Fibroblast of villous mesenchyme (primary cell): ENCODE results near the gene KCNJ1. TPM values are rescaled to one million over a fixed set of nuclear protein-coding genes. Genes with fewer than 3 reads are reported as not detected.

Source experiments
- DNase-seq: peaks from one replicate; pipeline ENCODE4 v3.0.0-alpha.2; 2010; ENCODE audit warnings: low read depth
- H3K4me3 ChIP-seq: 2 replicates; pipeline ENCODE4 v1.5.1; 2011; ENCODE audit warnings: low read depth, mild to moderate bottlenecking, low read length
- total RNA-seq: library from RNA; depleted of rRNA; stranded (reverse); fragments of >200 nt; gene quantifications from 2 replicates; pipeline ENCODE4 v1.2.3, GENCODE V29; 2012
- TF ChIP-seq, protein P1 (sequence below): IDR thresholded peaks from 2 replicates; pipeline ENCODE4 v1.5.1; 2012; ENCODE audit warnings: low read depth, mild to moderate bottlenecking, low read length; ENCODE audit not compliant: insufficient read depth

The KCNJ1 gene
- total RNA-seq, 1 donor = not detected

DNA sequence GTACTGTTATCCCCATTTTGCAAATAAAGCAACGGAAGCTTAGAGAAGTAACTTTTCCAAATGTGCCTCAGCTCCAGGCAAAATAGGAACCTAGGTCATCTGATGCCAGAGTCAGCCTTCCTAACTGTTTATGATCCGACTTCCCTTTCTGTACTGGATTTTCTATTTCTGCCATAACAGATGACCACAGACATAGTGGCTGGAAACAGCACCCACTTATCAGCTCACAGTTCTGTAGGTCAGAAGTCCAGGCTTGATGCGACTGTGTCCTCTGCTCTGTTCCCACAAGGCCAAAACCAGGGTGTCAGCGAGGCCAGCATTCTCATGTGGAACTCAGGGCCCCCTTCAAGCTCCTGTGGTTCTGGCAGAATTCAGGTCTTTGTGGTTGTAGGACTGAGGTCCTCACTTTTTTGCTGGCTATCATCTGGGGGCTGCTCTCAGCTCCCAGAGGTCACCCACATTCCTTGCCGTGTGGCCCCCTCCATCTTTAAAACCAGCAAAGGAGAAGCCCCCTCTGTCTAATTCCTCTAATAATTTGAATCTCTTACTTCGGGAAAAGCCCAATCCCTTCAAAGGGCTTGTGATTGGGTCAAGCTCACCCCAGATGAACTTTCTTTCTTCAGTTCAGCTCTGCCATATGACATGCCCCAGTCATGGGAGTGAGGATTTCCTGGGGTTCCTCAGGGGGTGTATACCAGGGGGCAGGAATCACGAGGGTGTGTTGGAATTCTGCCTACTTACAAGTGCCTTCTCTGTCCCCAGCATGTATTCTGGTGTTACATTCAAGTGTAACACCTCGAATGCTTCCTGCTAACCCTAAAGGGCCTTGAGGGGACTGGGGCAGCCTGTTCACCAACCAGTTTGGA, 39.3 kb upstream of the KCNJ1 start:
- TF ChIP-seq, protein P1, sequence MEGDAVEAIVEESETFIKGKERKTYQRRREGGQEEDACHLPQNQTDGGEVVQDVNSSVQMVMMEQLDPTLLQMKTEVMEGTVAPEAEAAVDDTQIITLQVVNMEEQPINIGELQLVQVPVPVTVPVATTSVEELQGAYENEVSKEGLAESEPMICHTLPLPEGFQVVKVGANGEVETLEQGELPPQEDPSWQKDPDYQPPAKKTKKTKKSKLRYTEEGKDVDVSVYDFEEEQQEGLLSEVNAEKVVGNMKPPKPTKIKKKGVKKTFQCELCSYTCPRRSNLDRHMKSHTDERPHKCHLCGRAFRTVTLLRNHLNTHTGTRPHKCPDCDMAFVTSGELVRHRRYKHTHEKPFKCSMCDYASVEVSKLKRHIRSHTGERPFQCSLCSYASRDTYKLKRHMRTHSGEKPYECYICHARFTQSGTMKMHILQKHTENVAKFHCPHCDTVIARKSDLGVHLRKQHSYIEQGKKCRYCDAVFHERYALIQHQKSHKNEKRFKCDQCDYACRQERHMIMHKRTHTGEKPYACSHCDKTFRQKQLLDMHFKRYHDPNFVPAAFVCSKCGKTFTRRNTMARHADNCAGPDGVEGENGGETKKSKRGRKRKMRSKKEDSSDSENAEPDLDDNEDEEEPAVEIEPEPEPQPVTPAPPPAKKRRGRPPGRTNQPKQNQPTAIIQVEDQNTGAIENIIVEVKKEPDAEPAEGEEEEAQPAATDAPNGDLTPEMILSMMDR = no peak
- no peak for DNase-seq
- peak overlapping the region; percentile 65 for H3K4me3 ChIP-seq

DNA sequence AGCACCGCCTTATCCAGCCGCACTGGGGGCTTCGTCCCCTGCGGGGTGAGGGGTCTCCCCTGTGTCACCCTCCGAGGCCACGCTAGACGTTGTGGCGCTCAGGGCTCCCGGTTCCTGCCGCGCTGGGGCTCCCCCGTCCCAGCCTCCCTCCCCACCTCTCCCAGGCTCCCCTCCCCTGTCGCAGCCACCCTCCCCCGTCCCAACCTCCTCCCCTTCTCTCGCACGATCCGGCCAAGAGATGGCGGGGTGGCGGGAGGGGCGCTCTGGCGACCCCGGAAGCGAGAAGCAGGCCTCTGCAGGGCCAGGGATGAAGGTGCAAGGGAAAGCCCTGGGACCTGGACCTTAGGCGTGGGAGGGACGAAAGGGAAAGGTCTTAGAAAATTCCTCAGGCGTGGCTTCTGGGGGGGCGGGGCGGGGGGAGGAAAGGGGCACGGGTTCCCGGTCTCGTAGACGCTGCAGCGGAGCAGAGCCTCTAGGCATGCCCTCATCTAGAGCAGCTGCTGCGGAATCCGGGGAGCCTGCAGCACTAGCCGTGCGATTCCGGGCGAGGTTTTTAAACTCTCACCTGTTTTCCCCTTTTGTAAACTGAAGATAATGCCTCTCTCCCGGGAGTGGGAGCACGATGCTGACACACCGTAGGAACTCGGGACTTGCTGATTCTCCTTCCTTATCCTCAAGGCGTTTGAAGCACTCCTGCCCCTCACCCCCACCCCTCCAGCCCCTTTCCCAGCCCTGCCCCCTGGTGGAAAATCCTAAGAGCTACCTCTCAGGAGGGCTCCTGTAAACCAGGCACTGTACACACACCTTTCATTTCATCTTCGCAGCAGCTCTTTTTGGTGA, 38.5 kb upstream of the KCNJ1 start:
- peak overlapping the region; percentile 65 for H3K4me3 ChIP-seq
- DNase-seq = peak; percentile 70
- TF ChIP-seq, protein P1 = peak; percentile 49

DNA sequence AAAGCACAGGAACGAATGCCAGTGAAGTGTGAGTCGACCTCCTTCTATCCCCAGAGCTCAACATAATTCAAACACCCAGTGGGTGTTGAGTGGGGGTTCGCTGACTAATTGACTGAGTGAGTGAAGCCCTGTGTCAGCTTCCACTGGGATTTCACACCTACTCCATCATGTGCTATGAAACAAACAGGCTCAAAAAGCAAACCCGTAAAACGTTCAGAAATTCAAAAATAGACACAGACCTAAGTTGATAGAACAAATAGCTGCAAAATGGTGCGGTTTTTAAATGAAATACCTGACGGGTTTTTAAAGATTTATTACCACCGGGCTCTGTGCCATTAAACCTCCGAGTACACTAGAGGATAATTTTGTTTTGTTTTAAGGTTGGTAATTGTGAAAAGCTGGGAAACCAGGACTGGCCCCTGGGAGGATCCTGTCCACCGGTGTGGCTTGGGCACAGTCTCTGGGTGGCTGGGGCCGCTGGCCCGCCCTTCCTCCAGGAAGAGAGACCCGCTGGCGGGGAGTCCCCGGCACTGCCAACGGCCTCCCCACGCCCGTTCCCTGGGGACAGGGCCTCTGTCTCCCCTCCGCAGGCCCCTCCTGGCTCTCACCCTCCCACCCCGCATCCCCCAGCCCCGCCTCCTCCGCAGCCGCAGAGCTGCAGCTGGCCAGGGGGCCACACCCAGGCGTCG, 37.7 kb upstream of the KCNJ1 start:
- peak overlapping the region; percentile 65 for H3K4me3 ChIP-seq
- DNase-seq = peak; percentile 77
- TF ChIP-seq, protein P1 = no peak

DNA sequence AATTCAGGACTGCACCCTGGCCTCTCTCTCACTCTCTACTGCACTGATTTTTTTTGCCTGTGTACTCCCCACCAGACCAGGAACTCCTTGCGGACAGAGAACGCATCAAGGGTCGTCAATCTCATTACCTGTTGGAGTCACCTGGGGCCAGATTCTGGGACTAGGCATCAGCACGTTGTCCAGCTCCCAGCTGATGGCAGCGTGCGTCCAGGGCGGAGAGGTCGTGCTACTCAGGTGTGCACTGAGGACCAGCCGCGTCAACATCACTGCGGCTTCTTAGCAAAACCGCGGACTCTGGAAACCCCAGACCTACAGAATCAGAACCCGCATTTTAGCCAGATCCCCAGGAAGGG, 37.2 kb upstream of the KCNJ1 start:
- no peak for DNase-seq
- H3K4me3 ChIP-seq = no peak overlapping the region
- TF ChIP-seq, protein P1 = no peak

DNA sequence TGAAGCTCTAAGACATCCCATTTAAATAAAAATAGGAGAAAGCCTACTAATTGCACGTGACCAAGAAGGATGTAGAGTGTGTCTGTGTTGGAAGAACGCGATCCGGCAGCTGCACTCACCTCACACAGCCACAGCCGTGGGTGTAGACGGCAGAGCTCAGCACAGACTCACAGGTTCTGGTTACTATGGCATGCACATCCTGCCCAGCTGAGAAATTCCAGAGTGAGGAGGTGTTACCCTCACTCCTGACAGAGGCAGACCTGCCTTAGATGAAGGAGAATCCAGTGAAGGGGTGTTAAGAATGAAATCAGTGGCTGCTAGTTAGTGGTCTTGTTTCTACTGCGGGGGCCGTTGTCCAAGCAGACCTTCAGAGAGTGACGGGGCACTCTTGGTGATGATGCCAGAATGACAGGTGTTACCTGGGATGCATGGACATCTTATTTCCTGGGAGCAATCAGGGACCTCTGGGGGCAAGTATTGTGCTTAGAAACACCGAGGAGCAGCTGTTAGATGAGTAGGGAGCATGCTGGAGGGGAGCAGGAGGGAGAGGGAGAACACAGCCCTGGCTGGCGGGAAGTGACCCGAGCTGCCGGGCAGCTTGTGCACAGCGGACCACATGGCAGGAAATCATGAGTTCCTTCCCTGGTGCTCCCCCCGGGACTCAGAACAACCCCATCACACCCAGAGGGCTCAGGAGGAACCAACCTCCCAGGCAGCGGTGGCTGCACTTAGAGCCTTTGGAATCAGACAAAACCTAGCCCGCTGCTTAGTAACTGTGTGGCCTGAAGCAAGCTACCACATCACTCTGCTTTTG, 36.4 kb upstream of the KCNJ1 start:
- TF ChIP-seq, protein P1 = no peak
- no peak overlapping the region for H3K4me3 ChIP-seq
- DNase-seq = no peak

DNA sequence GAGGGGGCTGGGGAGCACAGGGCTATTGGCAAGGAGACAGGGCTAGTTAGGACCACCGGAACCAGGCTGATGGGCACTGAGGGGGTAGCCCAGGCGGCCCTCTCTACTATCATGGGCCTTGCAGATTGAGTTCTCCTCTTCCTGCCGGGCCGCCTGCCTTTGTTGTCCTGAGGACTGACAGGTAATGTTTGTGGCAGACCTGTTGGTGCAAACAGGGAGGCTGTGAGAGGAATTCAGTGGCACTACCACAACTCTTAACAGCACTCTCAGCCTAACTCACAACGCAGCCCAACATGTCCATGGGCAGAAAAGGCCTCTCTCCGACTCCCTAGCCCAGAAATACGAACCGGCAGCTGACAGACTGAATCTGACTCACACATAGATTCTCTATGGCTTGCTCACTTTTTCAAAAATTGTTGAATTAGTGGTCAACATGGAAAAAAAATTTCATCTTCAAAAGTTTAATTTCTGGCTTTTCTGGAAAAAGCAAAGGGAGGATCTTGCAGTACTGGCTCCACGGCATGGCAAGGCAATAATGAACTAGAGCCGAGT, 35.5 kb upstream of the KCNJ1 start:
- DNase-seq = no peak
- TF ChIP-seq, protein P1 = no peak
- no peak overlapping the region for H3K4me3 ChIP-seq
